HepG2 (cell line): ENCODE results near the gene SULT2B1.

Experiments
- IRX3 ChIP-seq: sonication (generic); formaldehyde crosslinking; IDR thresholded peaks from 2 replicates; pipeline ENCODE4 v1.8.1; 2023; ENCODE audit warnings: mild to moderate bottlenecking, low read depth, missing genetic modification reagents, borderline replicate concordance
- POLR2AphosphoS5 ChIP-seq: IDR thresholded peaks from 2 replicates; pipeline ENCODE4 v1.6.1; 2012; ENCODE audit warnings: low read depth, low read length
- RBM39 ChIP-seq: fragments of 200-400 bp; formaldehyde crosslinking; IDR thresholded peaks from one replicate; pipeline ENCODE4 v1.6.1; 2018; ENCODE audit warnings: antibody characterized with exemption, mild to moderate bottlenecking, low read depth, low read length; ENCODE audit not compliant: poor library complexity, severe bottlenecking
- RERE ChIP-seq: IDR thresholded peaks from 2 replicates; pipeline ENCODE4 v1.6.1; 2016; ENCODE audit warnings: low read depth, missing genetic modification reagents, missing compliant biosample characterization
- ZNF317 ChIP-seq: sonication (generic); formaldehyde crosslinking; IDR thresholded peaks from 2 replicates; pipeline ENCODE4 v1.5.0; 2020; ENCODE audit warnings: mild to moderate bottlenecking, missing genetic modification reagents

- TF ChIP-seq POLR2AphosphoS5 (no peak), IRX3 (CRISPR knock-in tag) (no peak), RBM39 (no peak), RERE (CRISPR knock-in tag) (no peak), ZNF317 (no peak)
These were observed 35.4 kb upstream of the SULT2B1 start for GRCh38 chr19:48516536-48516935.
